ENCODE data around the gene RTP3. TPM values are rescaled to one million over a fixed set of nuclear protein-coding genes. Genes with fewer than 3 reads are reported as not detected.
A peak's percentile ranks its signal among the peaks of the same experiment; 100 is the strongest.

Gene RTP3
- total and polyA plus RNA-seq, 12 donors, result not detected

GRCh38 chr3:46460051-46460450 is 37.7 kb upstream of the RTP3 start:
- TF ChIP-seq CTCF (IDR thresholded peaks at IDR 0.05) (no peak), POLR2A (IDR thresholded peaks at IDR 0.05) (no peak)

GRCh38 chr3:46462111-46462510 is 35.7 kb upstream of the RTP3 start:
- Histone ChIP-seq H3K4me1 (replicated peaks in 1 of 2) (no peaks in the 10 kb centered on the region), H3K27me3 (peaks cover 9% of the 10 kb centered on the region), H3K27ac (peak overlapping the region in 1 of 5 donors; percentile 5), H3K4me3 (no peak overlapping the region), H3K36me3 (replicated peaks in 1 of 2) (no peaks in the 10 kb centered on the region), H3K9me3 (replicated peaks in 1 of 3) (no peaks in the 10 kb centered on the region)
- no peak for DNase-seq
- TF ChIP-seq POLR2A (IDR thresholded peaks at IDR 0.05), result no peak
- no peak for TF ChIP-seq CTCF (IDR thresholded peaks at IDR 0.05)
- 53 to 66% (median 57%) methylated on average over 3 of the region's 3 CpGs for WGBS, 4 donors
- intact Hi-C loops (cut with DNase I), result no loop called here

More at GRCh38 chr3:46460051-46460450, 37.7 kb upstream of the RTP3 start:
- Histone ChIP-seq H3K27me3 (peaks cover 8% of the 10 kb centered on the region), H3K4me3 (no peak overlapping the region), H3K4me1 (replicated peaks in 1 of 2) (no peaks in the 10 kb centered on the region), H3K9me3 (replicated peaks in 1 of 3) (no peaks in the 10 kb centered on the region), H3K27ac (no peak overlapping the region), H3K36me3 (replicated peaks in 1 of 2) (no peaks in the 10 kb centered on the region)
- intact Hi-C loops (cut with DNase I), result no loop called here
- DNase-seq, result no peak
- WGBS, 4 donors, result 46 to 85% (median 67%) methylated on average over 2 to 3 of the region's 3 CpGs

GRCh38 chr3:46462511-46462910 is 35.3 kb upstream of the RTP3 start:
- peaks cover 9% of the 10 kb centered on the region for H3K27me3 ChIP-seq
- H3K36me3 ChIP-seq (replicated peaks in 1 of 2), result no peaks in the 10 kb centered on the region
- intact Hi-C loops (cut with DNase I), result no loop called here
- no peaks in the 10 kb centered on the region for H3K4me1 ChIP-seq (replicated peaks in 1 of 2)
- H3K9me3 ChIP-seq (replicated peaks in 1 of 3), result no peaks in the 10 kb centered on the region
- TF ChIP-seq CTCF (IDR thresholded peaks at IDR 0.05) (no peak), POLR2A (IDR thresholded peaks at IDR 0.05) (no peak)
- no peak for DNase-seq
- WGBS, 4 donors, result 50 to 70% (median 54%) methylated on average over 3 of the region's 3 CpGs
- H3K27ac ChIP-seq, result peak overlapping the region in 1 of 5 donors; percentile 5
- no peak overlapping the region for H3K4me3 ChIP-seq

GRCh38 chr3:46463120-46463867 is 34.5 kb upstream of the RTP3 start:
- Histone ChIP-seq H3K27ac (peak overlapping the region in 1 of 5 donors; percentile 14), H3K36me3 (replicated peaks in 1 of 2) (no peaks in the 10 kb centered on the region), H3K9me3 (replicated peaks in 1 of 3) (no peaks in the 10 kb centered on the region), H3K27me3 (peaks cover 9% of the 10 kb centered on the region), H3K4me3 (no peak overlapping the region), H3K4me1 (replicated peaks in 1 of 2) (no peaks in the 10 kb centered on the region)
- DNase-seq, result peak in 3 of 7 donors; percentile 10 to 36 (median 23)
- TF ChIP-seq CTCF (IDR thresholded peaks at IDR 0.05) (no peak), POLR2A (IDR thresholded peaks at IDR 0.05) (no peak)
- 55 to 79% (median 63%) methylated on average over 2 to 6 of the region's 6 CpGs for WGBS, 4 donors
- intact Hi-C loops (cut with DNase I), result no loop called here

All from adrenal gland (tissue), 12 donors.